HUES6 (cell line): ENCODE measurements around the gene CIDEA.
A peak's percentile ranks its signal among the peaks of the same experiment; 100 is the strongest.

ENCODE experiments used
- H3K27ac ChIP-seq: 2 replicates; pipeline ENCODE4 v1.7.0; 2013; ENCODE audit warnings: low read depth, mild to moderate bottlenecking, low read length, inconsistent platforms
- H3K27me3 ChIP-seq: 2 replicates; pipeline ENCODE4 v1.6.1; 2013; ENCODE audit warnings: low read length; ENCODE audit not compliant: control insufficient read depth, insufficient read depth
- H3K36me3 ChIP-seq: 2 replicates; pipeline ENCODE4 v1.6.1; 2013; ENCODE audit warnings: low read length; ENCODE audit not compliant: control insufficient read depth, insufficient read depth
- H3K4me1 ChIP-seq: 2 replicates; pipeline ENCODE4 v1.6.1; 2013; ENCODE audit warnings: low read length; ENCODE audit not compliant: control insufficient read depth, insufficient read depth
- H3K4me3 ChIP-seq: 2 replicates; pipeline ENCODE4 v1.5.1; 2013; ENCODE audit warnings: low read depth, low read length
- H3K9ac ChIP-seq: one replicate; pipeline ENCODE4 v1.6.1; 2013; ENCODE audit warnings: mild to moderate bottlenecking, low read length
- H3K9me3 ChIP-seq: 2 replicates; pipeline ENCODE4 v1.6.1; 2013; ENCODE audit warnings: low read depth, low read length; ENCODE audit not compliant: control insufficient read depth, insufficient read depth

CIDEA gene

DNA sequence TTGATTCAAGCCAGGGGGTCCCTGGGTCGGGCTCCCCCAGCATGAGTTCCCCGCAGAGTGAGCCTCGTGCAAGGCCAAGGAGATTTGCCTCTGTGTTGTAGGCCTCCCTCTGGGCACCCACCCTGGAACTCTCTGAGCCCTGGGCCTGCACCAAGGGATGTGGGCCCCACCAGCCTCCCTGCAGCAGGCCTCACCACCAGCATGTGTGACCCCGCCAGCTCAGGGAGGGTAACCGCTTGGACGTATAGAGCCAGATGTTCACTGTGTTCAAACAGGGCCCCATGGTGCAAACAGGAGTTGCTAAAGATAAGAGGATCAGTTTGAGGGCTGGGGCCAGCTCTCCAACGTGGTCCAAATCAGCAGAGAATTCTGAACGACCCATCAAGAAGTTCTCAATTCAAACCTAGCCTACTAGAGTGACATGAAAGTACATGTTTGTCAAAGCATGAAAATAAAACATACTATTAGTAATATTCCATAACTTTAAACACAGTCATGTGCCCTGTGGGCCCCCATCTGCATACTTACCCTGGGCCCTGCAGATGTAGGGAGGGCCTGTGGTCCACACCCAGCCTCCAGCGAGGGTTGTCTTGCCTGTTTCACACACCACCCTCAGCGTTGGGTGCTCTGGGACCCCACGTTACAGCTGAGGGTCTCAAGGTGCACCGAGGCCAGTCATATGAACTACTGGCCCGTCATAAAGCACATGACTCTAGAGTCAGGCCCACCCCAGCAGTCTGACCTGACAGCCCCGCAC is 48.4 kb downstream of the CIDEA start:
- Histone ChIP-seq H3K9me3 (no peaks in the 10 kb centered on the region), H3K36me3 (no peaks in the 10 kb centered on the region), H3K4me3 (no peak overlapping the region), H3K4me1 (peaks cover 24% of the 10 kb centered on the region), H3K27me3 (peaks cover 26% of the 10 kb centered on the region), H3K9ac (no peak overlapping the region), H3K27ac (no peak overlapping the region)

DNA sequence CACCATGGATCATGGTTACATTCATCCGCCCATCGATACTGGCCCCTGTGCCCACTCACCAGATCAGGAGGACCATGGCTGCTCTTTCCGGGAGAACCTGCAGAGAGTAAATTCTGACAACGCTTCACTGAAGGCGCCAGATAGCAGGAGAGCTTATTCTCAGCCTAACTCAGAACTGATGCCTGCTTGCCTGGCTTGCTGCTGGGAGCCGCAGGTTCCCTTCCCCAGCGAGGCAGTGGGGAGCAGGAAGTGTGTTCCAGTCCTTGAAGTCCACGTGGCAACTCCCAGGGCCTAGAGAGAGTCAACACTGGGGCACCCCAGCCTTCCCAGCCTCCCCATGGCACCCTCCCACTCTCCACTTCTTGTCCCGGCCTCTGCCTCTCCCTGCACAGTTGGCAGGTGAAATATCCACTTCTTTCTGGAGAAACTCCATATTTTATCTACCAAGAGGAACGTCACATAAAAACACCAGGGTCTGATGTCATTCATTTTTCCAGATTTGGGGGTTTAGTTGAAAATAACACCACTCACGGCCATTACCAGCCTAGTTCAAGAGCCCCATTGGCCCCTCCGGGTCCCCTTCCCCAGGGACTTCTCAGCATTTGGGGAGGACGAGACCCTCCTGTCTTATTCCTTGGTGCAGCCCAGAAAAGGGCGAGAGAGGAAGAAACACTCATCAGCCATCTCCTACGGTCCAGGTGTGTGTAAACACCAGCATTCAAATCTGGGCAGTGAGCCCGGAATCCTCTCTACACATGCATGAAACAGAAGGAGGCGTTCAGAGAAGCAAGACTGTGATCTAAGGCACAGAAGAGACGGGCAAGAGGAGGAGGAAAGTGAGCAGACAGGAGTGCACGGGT is 50.4 kb downstream of the CIDEA start:
- H3K27me3 ChIP-seq, result peaks cover 29% of the 10 kb centered on the region
- H3K4me1 ChIP-seq, result peaks cover 27% of the 10 kb centered on the region
- no peak overlapping the region for H3K9ac ChIP-seq

DNA sequence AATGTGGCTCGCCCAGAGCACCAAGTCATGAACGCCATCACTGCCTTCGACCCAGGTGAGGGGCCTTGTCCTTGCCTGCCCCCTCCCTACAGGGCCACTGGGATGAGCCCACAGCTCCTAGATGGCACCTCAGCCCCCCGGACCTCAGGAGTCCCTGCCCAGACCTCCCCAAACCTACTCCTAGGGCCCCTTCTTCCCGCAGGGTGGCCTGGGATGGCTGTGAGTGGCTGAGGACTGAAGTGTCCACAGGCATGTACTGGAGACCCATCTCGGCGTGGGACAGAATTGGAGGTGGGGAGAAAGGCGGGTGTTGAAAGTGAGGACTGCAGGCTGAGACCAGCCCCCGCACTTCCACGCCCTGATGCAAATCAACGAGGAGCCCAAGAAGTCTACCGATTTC is 51.0 kb downstream of the CIDEA start:
- Histone ChIP-seq H3K9me3 (no peaks in the 10 kb centered on the region), H3K27me3 (peaks cover 29% of the 10 kb centered on the region), H3K9ac (no peak overlapping the region), H3K27ac (no peak overlapping the region), H3K4me3 (no peak overlapping the region), H3K4me1 (peaks cover 30% of the 10 kb centered on the region), H3K36me3 (peaks cover 7% of the 10 kb centered on the region)

More for the DNA sequence above, 50.4 kb downstream of the CIDEA start:
- H3K36me3 ChIP-seq, result peaks cover 2% of the 10 kb centered on the region
- no peak overlapping the region for H3K4me3 ChIP-seq
- no peaks in the 10 kb centered on the region for H3K9me3 ChIP-seq
- H3K27ac ChIP-seq, result no peak overlapping the region

DNA sequence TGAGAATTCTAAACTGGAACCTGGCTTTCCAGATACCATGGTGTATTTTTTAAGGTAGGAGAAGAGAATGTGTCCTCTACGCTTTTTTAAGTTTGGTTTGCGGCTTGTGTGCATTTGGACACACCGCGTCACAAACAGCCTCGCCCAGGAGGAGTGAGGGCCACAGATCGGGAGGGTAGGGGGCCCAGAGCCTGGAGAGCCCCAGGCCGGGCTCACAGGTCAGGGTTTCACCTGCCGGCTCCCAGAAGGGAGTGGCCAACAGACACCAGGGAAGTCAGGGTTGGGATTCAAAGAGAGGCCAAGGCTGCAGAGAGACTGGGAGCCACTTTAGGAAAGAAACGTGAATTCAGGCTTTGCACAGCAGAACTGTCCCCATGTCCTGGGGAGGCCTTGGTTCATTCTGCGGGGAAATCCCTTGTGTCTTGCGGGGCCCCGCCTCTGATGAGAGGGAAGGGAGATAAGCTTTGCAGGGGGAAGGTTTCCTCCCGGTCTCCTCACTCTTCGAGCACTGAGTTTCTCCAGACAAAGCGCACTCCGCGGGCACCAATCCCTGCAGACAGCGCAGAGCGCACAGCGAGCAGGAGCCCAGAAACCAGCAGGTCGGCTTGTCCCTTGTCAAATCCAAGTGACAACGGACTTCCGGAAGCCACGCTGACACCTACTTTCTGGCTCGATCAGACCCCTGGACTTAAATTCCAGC is 51.9 kb downstream of the CIDEA start:
- Histone ChIP-seq H3K4me1 (peaks cover 30% of the 10 kb centered on the region), H3K36me3 (peaks cover 15% of the 10 kb centered on the region), H3K9me3 (peaks cover 2% of the 10 kb centered on the region; the same call in 1 of the 2 replicates), H3K27ac (no peak overlapping the region), H3K27me3 (peaks cover 29% of the 10 kb centered on the region), H3K9ac (no peak overlapping the region), H3K4me3 (peak overlapping the region; percentile 90)

DNA sequence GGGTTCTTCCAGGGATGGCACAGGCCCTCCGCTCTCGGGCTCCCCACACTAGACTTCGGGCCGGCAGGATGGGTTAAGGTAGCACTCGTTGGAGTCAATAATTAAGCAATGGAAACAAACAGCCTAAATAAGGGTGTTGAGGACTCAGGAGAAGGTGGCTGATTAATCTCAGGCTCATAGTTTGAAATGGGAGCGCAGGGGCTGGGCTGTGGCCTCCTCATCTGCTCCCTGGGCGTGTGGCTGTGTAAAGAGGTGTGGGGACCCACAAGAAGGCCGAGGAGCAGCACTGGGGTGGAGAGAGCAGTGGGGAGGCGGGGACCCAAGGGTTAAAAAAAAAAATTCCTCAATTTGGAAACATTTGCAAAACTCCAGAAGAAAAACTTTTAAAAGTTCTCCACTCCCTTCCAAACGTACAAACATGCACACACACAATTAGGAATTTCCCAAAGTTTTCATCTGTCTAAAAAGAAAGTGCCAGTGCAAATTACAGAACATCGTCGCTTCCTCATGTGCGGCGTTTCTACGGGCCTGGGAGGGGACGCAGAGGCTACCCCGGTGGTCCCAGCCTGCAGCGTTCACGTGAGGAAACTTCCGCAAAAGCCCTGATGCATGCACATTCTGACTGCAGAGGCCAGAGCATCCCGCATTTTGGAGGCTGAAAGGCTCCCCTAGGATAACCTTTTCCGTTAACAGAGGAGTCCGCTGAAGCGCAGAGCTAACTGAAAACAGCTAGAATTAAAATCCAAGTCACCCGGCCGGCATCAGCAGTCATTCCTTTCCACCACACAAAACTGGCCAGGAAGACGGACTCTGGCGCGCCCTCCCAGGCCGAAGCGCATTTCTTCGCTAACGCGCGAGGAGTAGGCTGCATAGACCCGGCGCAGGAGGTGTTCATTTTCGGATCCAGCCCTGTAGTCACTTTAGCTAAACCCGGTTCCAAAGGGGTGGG is 52.9 kb downstream of the CIDEA start:
- Histone ChIP-seq H3K9ac (peak overlapping the region; percentile 62), H3K27ac (no peak overlapping the region), H3K4me3 (peak overlapping the region; percentile 90)

DNA sequence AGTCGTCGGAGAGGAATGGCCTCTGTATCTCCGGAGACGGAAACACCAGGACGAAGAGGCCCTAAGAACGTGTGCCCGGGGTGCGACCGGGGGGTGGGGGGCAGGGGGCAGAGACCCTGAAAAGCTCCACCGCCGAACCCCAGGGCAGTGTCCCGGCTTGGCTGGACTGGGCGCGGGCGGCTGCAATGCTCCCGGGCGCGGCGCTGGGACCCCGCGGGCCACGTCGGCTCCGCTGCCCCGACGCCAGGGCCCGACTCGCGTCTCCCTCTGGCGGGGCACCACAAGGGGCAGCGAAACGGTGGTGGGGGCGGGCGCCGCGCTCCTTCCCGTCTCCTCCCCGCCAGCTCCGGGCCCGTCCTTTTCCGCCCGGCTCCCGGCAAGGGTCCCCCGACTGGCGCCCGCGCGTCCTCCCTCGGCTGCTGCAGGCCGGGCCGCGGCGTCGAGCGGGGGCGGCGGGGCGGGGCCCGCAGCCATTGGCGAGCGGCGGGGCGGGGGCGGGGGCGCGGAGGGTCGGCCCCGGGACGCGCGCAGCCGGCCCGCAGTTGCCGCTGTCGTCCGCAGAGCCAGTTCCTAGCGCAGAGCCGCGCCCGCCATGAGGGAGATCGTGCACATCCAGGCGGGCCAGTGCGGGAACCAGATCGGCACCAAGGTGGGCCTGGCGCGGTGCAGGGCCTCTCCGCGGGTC is 53.7 kb downstream of the CIDEA start, which contains the start of gene TUBB6:
Gene TUBB6, plus strand, starts transcription at position 541 of the 685 bp plus-strand sequence. Its CDS starts 52 bp downstream, at position 593.
- H3K27ac ChIP-seq, result peak within 1 kb of the TSS; percentile 90; the same call in 1 of the 2 replicates
- H3K4me1 ChIP-seq, result peaks cover 30% of the 10 kb centered on the region
- H3K9me3 ChIP-seq, result peaks cover 2% of the 10 kb centered on the region; the same call in 1 of the 2 replicates
- peak within 1 kb of the TSS; percentile 91 for H3K9ac ChIP-seq
- H3K27me3 ChIP-seq, result peaks cover 29% of the 10 kb centered on the region
- peak within 1 kb of the TSS; percentile 90 for H3K4me3 ChIP-seq
- peaks cover 30% of the 10 kb centered on the region for H3K36me3 ChIP-seq

More for the DNA sequence above, 52.9 kb downstream of the CIDEA start:
- peaks cover 30% of the 10 kb centered on the region for H3K4me1 ChIP-seq
- peaks cover 29% of the 10 kb centered on the region for H3K27me3 ChIP-seq
- peaks cover 2% of the 10 kb centered on the region; the same call in 1 of the 2 replicates for H3K9me3 ChIP-seq
- peaks cover 24% of the 10 kb centered on the region for H3K36me3 ChIP-seq

DNA sequence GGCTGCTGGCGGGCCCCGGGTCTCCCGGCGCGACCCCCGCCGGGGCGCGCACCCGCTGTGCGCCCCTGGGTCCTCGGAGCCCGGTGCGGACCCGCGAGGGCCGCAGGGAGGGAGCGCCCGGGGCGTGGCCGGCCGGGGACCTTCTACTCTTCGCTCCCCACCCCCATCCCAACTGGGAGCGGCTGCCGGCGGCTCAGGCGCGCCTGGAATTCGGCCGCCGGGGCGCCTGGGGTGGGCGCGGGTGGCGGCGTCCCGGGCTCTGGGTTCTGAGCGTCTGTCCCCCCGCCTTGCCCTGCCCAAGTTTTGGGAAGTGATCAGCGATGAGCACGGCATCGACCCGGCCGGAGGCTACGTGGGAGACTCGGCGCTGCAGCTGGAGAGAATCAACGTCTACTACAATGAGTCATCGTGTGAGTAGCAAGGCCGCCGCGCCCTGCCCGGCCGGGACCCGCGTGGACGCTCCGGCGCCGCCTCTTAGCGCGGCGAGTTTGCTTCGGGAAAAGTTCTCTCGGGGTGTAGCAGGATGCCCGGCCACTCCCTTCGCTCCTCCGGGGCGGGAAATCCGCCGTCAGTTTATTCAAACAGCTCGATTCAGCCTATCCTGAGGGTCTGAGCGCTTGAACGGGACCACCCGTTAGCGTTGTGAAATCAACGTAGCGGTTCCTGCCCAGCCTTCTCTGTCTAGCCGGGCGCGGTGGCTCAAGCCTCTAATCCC is 54.4 kb downstream of the CIDEA start:
- Histone ChIP-seq H3K9ac (peak overlapping the region; percentile 91), H3K27ac (peak overlapping the region; percentile 90; the same call in 1 of the 2 replicates), H3K4me3 (peak overlapping the region; percentile 90), H3K36me3 (peaks cover 37% of the 10 kb centered on the region), H3K27me3 (peaks cover 29% of the 10 kb centered on the region), H3K4me1 (peaks cover 37% of the 10 kb centered on the region), H3K9me3 (peaks cover 2% of the 10 kb centered on the region; the same call in 1 of the 2 replicates)

DNA sequence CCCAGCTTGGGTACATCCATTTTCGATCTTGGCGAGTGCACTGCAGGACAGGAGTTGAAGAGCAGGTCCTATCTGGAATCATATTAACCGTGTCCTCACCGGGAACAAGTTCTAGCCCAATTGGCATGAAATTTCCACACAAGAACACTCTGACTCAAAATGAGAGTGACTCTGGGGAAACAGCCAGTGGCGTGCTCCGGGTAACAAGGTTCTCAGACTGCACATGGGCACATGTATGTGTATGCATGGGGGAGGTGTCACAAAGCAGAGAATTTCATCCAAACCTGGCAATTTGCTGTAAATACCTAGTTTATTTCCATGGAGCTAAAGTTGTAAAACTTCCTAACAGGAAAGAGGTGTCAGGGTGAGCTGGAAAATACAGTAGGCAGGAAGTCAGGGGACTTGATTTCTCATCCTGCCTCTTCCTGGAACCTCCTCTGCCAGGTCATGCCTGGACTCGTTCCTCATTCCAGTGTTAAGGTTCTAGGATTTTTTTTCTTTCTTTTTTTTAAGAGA is 55.6 kb downstream of the CIDEA start:
- Histone ChIP-seq H3K9ac (peak overlapping the region; percentile 45), H3K4me3 (peak overlapping the region; percentile 90), H3K9me3 (peaks cover 2% of the 10 kb centered on the region; the same call in 1 of the 2 replicates), H3K4me1 (peaks cover 36% of the 10 kb centered on the region), H3K36me3 (peaks cover 49% of the 10 kb centered on the region), H3K27me3 (peaks cover 28% of the 10 kb centered on the region), H3K27ac (no peak overlapping the region)

DNA sequence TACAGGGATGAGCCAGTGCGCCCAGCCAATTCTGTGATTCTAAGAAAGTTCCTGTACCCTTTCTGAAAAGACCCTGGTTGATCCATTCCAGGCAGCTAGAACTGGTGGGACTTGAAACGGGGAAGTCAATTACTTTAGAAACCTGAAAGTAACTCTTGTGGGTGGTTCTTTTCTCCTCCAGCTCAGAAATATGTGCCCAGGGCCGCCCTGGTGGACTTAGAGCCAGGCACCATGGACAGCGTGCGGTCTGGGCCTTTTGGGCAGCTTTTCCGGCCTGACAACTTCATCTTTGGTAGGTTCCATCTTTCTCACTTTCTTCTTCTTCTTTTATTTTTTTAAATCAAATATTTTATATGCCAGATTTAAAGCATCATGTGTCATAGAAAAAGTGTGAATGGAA is 56.6 kb downstream of the CIDEA start:
- Histone ChIP-seq H3K27me3 (peaks cover 20% of the 10 kb centered on the region), H3K27ac (no peak overlapping the region), H3K4me3 (no peak overlapping the region), H3K9me3 (peaks cover 2% of the 10 kb centered on the region; the same call in 1 of the 2 replicates), H3K4me1 (peaks cover 29% of the 10 kb centered on the region), H3K9ac (no peak overlapping the region), H3K36me3 (peaks cover 59% of the 10 kb centered on the region)
